Stimulated activated CD4-positive, alpha-beta T cell treated with anti-CD3 and anti-CD28 coated beads, Interleukin-1b, Interleukin-23, amount 100 ng/mL, for 24 hours (primary cell): ENCODE results near the gene CLCN1.

Experiments used
- DNase-seq, 4 experiments: peaks; one replicate each; pipeline ENCODE4 v3.0.0-alpha.2; 2020; ENCODE audit warnings: low read depth in 4 of 4, low spot score in 1 of 4

Gene CLCN1

GRCh38 chr7:143331179-143331801 lies 15.4 kb downstream of the CLCN1 start:
- no peak for DNase-seq

GRCh38 chr7:143334244-143334643 lies 18.3 kb downstream of the CLCN1 start:
- DNase-seq = no peak

GRCh38 chr7:143337216-143337615 lies 21.3 kb downstream of the CLCN1 start:
- no peak for DNase-seq

GRCh38 chr7:143341842-143342241 lies 25.9 kb downstream of the CLCN1 start:
- no peak for DNase-seq

- no peak for DNase-seq
Observed at GRCh38 chr7:143343596-143343995, 27.7 kb downstream of the CLCN1 start.

- peak; percentile 35 to 52 (median 42) for DNase-seq
Observed at GRCh38 chr7:143345428-143345900, 29.6 kb downstream of the CLCN1 start.

- no peak for DNase-seq
Observed at GRCh38 chr7:143346018-143346417, 30.1 kb downstream of the CLCN1 start.

GRCh38 chr7:143347950-143348349 lies 32.0 kb downstream of the CLCN1 start:
- DNase-seq = no peak

GRCh38 chr7:143351060-143351459 lies 35.1 kb downstream of the CLCN1 start:
- no peak for DNase-seq

- DNase-seq = no peak
Observed at GRCh38 chr7:143351574-143351973, 35.7 kb downstream of the CLCN1 start.

GRCh38 chr7:143352531-143353002 lies 36.7 kb downstream of the CLCN1 start:
- no peak for DNase-seq

GRCh38 chr7:143354376-143354775 lies 38.5 kb downstream of the CLCN1 start:
- DNase-seq = no peak

- no peak for DNase-seq
Observed at GRCh38 chr7:143354965-143355364, 39.1 kb downstream of the CLCN1 start.

- no peak for DNase-seq
Observed at GRCh38 chr7:143355450-143356385, 39.8 kb downstream of the CLCN1 start.

- no peak for DNase-seq
Observed at GRCh38 chr7:143356414-143357050, 40.6 kb downstream of the CLCN1 start.

- no peak for DNase-seq
Observed at GRCh38 chr7:143358626-143359025, 42.7 kb downstream of the CLCN1 start.

- no peak for DNase-seq
Observed at GRCh38 chr7:143359771-143360353, 44.0 kb downstream of the CLCN1 start.

GRCh38 chr7:143360788-143361551 lies 45.1 kb downstream of the CLCN1 start:
- no peak for DNase-seq

GRCh38 chr7:143361552-143362130 lies 45.7 kb downstream of the CLCN1 start:
- DNase-seq = no peak
